RPMI8226 (cell line): Measurements from ENCODE around the gene PDC.
A peak's percentile ranks its signal among the peaks of the same experiment; 100 is the strongest.
"Not testable (repeated sequence)": the region's sequence is repeated elsewhere in the genome, so short reads cannot be mapped to it uniquely, and the experiment has no call there.

Source experiments
- DNase-seq: peaks from one replicate; pipeline ENCODE4 v3.0.0-alpha.2; 2015

PDC gene

DNA sequence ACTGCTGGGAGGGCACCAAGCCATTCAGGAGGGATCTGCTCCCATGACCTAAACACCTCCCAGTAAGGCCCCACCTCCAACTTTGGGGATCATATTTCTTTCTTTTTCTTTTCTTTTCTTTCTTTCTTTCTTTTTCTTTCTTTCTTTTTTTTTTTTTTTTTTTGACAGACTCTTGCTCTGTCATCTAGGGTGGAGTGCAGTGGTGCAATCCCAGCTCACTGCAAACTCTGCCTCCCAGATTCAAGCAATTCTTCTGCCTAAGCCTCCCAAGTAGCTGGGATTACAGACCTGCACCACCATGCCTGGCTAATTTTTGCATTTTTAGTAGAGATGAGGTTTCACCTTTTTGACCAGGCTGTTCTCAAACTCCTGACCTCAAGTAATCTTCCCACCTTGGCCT lies 4.6 kb upstream of the PDC start:
- DNase-seq: not testable (repeated sequence)

DNA sequence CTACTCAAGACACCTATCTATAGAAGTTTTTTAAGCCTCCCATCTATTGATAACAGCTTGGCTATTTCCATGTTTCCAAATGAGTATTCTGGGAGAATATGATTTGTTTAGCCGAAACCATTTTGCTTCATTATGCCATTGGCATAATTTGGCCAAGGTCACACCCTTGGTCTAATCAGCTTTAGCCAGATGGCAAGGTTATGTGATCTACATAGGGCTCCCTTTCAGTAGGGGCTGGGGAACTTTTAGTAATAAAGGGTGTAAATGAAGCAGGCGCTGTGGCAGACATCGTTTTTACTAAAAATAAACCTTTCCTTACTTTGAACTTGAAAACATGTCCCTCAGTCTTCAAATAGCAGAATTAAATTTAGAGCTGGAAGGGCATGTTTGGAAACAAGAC lies 3.0 kb upstream of the PDC start:
- no peak for DNase-seq

DNA sequence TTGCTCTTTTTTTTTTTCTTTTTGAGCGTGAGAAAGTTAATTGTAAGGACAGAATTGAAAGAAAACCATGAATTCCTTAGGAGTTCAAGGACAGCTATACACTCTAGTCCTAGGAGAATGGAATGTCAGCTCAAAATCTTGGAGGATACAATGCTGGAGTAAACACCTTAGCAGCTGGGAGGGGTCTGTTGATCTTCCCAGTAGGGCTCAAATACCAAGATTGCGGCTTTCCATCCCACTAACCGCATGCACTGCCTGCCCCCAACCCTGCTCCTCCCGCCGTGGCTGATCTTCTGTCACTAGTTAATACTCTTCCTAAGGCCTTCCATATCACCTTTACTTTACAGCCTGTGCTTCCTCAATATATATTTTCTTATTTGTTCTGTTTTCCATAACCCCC lies 2.6 kb upstream of the PDC start:
- DNase-seq: no peak

DNA sequence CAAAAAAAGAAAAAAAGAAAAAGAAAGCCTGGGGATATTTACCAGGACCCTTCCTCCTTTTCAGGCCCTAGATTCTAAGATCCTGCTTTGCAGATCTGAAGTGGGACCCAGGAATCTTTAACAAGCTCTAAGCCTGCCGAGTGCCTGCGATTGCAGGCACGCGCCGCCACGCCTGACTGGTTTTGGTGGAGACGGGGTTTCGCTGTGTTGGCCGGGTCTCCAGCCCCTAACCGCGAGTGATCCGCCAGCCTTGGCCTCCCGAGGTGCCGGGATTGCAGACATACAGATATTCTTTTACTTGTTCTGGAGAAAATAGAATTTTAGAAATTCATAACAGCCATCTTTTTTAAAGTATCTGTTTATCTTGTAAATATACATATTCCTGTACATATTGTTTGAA lies 1.8 kb downstream of the PDC start:
- not testable (repeated sequence) for DNase-seq

DNA sequence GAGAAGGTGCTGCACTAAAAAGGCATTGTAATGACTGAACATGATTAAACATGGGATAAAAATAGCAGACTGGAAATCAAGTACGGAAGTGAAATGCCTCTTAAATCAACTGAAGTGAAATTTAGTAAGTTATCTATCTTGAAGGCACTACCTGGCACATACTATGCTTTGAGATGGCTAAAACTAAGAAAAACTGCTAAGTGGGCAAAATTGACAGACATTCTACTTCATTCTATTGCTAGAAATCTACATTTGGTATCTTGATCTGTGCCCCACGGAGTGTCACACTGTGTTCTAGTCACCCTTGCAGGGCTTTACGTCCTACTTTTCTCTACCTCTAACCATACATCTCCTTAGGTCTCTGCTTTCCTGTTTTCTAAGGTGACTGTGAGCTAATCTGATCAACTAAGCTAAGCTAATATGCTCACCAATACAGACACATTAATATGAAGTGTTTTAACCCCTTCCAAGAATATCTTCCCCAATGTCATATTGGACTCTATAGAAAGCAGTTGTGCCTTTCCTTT lies 4.1 kb downstream of the PDC start:
- DNase-seq: no peak

DNA sequence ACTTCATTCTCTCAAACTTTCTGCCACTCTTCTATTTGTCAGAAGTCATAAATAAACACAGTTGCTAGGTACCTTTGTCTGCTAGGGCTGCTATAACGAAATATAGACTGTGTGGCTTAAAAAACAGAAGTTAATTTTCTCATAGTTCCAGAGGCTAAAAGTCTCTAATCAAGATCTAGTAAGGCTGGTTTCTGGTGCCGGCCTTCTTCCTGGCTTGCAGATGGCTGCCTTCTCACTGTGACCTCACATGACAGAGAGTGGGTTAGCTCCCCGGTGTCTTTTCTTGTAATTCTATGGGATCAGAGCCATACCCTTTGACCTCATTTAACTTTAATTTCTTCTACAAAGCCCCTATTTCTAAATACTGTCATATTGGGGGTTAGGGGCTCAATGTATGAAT lies 5.9 kb downstream of the PDC start:
- DNase-seq: no peak

DNA sequence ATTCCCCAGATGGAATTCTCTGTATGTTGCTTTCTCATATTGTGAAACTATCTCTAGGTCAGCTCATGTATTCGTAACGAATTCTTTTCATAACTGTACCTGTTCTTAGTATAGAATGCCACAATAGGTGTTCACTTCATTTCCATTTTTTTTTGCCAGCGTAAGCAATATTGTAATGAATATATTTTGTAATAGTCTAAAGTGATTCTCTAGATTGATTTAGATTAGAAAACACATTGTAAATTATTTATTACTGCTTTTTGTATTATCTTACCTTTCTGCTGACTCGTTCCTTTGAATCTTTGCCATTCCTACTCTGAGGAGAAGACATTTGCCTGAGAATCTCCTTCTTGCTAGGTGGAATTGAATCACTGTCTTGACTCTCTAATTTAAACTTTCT lies 14.8 kb downstream of the PDC start:
- DNase-seq: no peak

DNA sequence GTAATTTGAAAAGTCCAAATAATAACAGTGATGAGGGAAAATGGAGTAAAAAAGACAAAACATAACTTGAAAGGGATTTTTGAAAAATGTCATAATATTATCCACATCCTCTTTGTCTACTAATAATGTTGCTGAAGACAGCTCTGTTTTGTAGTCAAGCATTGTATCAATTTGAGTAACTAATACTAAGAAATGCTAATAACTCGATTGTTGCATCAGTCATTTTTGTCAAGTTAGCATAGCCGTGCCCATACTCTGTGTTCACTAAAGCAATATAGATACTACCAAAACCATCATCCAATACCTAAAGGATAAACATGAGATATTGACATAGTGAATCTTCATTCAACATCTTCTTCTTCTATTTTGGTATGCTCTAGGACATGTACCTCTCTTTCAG lies 17.3 kb downstream of the PDC start:
- DNase-seq: no peak

DNA sequence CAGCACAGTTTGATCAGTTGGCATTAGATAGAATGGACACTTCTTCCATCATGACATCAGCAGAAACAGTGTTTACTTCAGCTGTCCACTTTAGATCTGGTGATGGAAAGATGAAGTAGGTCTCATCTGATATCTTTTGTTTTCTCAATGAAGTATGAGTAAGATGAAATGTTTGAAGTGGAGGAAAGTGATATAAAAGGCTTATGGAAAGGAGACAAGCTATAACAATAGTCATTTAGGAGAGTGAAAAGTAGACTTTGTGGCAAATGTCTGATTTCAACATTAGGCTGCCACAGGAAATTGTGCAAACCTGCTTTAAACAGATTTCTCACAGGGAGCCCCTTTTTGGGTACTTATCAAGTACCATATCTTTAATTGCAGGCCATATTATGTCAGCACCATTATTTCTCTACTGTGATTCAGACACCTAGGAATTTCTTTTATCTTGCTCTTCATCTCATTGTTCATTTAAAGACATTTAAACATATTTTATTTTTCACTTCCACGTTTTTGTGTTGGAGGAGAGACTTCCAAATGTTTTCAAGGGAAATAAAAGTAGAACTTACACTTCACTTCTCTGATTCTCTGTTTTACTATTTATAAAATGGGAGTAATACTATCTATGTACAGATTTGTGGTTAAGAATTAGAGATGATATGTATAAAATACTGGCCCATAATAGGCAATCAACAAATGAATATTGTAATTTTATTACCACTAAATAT lies 18.1 kb downstream of the PDC start:
- no peak for DNase-seq

DNA sequence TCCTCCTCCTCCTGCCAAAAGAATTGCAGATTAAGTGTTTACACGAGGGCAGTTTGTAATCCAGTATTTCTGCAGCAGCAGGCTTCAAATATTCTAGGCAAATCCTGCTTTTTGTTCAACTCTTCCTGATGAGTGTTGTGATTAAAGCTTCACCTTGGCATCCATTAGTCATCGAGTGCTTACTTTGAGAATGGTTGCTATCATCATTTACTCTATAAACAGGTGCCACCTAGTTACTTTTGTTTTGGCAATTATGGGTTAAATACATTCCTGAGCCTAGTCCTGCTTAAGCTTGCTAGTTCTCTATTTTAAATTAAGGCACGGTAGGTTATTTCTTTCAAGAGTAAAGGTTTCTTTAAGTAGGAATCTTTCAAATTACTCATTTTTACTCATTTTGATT lies 20.3 kb downstream of the PDC start:
- no peak for DNase-seq

DNA sequence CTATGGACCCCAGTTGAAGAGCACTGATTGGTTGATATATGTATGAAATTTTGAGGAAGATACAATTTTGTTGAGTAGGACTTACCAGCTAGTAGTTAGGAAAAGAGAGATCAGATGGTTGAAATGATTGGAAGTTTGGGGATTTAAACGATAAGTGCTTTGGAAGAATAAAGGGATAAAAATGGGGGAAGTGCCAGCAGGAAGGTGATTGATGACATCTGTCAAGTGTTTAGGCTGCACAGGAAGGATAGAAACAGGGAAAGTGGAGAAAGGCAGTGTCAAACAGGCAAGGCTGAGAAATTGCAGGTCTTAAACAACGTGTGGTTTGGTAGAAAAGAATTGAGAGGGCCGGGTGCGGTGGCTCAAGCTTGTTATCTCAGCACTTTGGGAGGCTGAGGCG lies 22.3 kb downstream of the PDC start:
- no peak for DNase-seq

DNA sequence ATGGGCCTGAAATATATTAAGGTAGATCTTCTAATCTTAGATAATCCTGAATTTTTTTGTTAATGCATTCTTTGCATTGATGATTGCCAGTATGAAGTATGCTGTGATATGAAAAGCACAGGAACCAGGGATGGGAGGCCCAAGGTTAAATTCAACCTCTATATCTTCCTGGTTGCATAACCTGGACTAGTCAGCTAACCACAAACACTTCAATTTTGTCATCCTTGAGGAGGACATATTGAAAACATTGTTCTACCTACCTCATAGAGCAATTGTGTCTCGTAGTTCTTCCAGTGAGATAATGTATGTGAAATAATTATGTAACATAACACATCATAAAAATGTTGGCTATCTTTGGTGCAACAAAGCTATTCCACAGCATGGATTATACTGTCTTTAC lies 25.6 kb downstream of the PDC start:
- DNase-seq: no peak

DNA sequence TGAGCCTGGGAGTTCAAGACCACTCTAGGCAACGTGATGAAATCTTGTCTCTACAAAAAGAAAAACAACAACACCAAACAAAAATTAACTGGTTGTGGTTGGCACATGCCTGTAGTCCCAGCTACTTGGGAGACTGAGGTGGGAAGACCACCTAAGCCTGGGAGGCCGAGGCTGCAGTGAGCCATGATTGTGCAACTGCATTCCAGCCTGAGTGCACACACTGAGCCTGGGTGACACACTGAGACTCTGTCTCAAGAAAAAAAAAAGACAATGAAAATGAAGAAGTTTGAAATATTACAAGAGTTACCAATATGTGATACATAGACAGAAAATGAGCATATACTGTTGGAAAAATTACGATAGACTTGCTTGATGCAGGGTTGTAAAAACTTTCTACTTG lies 31.9 kb downstream of the PDC start:
- no peak for DNase-seq

DNA sequence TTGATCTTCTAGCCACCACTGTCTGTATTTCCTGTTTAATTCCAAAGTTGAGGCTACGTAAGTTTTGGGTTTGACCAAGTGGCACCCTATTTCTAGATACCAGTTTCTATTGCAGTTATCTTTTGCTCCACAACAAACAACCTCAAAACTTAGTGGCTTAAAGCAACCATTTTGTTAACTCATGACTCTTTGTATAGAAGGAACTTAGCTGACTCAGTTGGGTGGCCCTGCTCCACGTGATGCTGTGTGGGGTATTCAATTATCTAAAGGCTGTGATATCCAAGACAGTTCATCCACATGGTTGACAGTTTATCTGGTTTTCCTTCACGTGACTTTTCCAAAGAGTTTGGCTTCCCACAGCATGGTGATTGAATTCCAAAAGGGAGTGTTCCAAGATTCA lies 34.8 kb downstream of the PDC start:
- no peak for DNase-seq

DNA sequence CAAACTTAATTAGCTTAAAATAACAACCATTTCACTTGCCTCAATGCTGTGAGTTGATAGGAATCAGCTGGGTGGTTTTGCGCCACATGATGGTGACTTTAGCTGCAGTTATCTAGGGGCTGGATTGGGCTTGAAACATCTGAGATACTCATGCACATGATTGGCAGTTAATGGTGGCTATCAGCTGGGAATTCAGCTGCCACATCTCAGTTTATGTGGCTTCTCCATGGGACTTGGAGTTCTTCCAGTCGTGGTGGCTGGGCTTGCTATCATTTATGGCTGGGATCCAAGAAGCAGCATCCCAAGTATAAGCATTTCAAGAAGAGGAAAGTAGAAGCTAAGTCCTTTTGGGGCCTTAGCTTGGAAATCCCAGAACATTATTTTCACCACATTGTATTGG lies 36.4 kb downstream of the PDC start:
- DNase-seq: no peak

DNA sequence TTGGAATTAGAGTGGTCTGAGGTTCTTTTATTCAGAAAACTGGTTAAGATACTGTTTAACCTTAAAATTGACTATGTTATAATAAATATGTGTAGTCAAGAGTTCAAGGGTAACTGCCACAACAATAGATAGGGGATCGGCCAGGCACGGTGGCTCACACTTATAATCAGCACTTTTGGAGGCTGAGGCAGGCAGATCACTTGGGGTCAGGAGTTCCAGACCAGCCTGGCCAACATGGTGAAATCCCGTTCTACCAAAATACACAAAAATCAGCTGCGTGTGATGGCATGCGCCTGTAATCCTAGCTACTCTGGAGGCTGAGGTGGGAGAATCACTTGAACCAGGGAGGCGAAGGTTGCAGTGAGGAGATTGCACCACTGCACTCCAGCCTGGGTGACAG lies 39.5 kb downstream of the PDC start:
- no peak for DNase-seq

DNA sequence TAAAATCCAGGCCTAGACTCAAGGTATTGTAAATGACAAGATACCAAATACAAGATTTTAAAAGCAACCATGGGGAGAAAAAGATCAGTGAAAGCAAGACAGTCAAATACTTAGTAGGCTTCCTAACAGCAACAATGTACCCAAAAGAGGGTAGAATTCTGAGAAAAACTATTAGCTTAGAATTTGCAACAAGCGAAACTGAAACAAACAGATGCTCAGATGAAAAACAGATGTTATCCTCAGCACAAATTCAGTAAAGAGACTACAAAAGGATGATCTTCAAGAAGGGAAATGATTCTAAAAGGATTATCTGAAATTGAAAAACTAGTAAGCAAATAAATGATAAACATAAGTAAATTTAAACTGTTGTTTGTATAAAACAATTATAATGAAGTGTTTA lies 40.0 kb downstream of the PDC start:
- DNase-seq: peak; percentile 11

DNA sequence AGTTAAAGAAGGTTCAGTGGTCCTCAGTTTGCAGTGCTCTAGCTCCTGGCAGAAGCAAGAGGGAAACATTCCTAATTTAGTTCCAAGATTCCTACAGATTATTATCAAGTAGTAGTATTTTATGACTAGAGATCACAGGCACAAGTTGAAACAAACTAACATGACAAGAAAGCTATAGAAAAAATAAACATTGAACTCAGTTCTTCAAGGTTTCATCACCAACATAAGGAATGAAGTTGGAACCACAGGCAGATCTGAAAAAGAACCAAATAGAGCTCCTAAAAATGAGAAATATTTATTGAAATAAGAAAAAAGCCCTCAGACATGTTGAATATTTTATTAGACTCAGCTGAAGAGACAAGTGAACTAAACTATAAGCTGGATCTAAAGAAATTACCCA lies 40.6 kb downstream of the PDC start:
- DNase-seq: no peak

DNA sequence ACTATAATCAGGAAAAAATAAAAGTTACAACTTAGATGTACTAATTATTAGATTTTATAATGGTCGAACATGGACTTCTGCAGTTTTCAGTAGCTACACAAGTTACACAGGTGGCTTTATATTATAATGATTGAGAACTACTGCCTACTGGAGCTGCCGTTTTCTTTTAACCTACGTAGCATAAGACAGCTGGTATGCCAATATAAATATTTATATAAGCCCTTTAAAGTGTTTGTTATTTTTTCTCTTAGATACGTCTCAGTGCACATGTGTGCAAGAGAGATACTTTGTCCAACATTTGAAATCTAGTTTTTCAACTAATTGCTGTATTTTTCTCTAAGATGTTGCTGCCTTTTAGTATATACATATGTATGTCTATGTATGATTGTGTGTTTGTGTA lies 42.4 kb downstream of the PDC start:
- DNase-seq: no peak

DNA sequence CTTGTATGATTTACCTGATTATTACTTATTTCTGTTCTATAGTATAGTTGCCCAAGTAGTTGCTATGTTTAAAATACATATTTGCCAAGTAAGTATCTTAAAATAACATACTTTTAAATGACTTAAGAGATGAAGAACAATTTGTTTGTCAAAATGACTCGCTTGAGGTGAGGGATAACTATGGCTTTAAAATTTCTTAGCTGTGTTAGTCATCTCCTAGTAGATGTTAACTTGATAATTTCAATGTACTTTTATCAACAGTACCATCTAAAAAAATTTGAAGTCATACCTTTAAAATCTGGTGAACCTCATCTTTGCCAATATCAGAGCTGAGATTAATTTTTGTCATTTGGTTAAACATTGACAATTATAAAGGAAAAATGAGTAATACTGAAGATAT lies 47.6 kb downstream of the PDC start:
- no peak for DNase-seq

DNA sequence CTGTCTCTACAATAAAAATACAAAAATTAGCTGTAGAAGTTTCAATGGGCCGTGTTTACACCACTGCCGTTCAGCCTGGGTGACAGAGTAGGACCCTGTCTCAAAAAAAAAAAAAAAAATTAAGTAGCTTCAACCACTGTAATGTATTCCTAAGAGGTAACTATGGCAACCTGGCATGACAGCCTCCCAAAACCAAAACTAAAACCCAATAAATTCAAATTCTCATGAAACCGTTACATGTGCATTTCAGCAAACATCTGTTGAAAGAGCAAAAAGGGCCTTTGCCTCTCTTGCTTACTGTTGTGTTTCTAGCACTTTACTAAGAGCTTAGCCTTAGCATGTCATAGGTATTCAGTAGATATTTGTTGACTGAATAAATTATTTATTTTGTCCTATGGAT lies 51.8 kb downstream of the PDC start:
- DNase-seq: no peak

DNA sequence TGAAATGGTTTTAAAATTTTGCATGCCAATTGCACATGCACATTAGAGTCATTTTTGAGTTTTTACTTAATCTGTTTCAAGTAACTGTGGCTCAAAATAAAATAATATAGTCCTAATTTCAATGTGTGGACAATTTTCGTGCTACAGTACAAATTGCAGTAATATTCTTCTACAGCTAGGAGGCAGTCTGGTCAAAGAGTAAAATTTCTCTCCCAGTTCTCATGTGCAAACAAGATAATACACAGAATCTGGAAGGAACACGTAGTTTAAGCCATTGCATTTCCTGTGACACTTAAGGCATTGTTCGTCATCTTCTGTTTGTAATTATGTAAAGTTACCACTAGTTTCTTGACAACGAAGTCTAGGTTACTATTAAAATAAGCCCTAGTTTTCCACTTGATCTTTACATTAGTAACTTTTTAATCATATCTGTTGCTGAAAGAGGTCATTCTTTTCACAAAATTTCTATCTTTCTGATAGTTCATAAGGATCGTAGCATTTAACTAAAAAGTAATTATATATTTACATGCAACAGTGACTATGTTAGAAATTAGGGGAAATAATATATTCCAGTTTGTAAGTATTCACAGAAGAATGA lies 56.4 kb downstream of the PDC start:
- peak; percentile 41 for DNase-seq

DNA sequence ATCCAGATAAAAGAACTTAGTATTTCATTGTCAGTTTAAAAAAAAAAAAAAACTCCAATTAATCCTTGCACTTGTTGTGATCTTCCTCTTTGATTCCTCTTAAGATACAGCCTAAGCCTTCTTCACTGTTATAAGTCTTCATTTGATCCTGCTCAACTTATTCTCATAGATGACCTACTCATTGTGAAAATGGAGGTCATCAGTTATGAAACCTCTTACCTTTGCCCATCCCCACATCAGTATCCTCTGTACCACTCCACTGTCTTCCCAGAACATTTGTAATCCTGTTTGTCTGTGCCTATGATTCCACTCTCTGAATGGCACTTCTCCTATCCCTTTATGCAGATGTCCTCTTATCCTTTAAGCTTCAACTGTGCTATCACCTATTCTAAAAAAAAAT lies 57.3 kb downstream of the PDC start:
- no peak for DNase-seq

DNA sequence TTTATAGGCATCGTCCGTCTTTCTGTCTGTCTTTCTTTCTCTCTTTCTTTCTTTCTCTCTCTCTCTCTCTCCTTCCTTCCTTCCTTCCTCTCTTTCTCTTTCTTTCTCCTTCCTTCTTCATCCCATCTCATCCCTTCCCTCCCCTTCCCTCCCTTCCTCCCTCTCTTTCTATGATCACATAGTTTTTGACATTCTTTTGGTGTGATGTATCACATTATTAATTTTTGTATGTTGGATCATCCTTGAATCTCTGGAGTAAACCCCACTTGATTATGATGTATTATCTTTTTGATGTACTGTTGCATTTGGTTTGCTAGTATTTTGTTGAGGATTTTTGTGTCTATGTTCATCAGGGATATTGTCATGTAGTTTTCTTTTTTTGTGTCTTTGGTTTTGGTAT lies 59.5 kb downstream of the PDC start:
- DNase-seq: not testable (repeated sequence)
